HepG2 (cell line): Measurements from ENCODE around the gene DHX58. TPM values are rescaled to one million over a fixed set of nuclear protein-coding genes. Genes with fewer than 3 reads are reported as not detected.

Experiments
- HDAC2 ChIP-seq: sonication (generic); formaldehyde crosslinking; IDR thresholded peaks from 2 replicates; pipeline ENCODE4 v1.4.0; 2020; ENCODE audit warnings: missing genetic modification reagents
- KDM1A ChIP-seq: IDR thresholded peaks from 2 replicates; pipeline ENCODE4 v1.6.1; 2016; ENCODE audit warnings: missing compliant biosample characterization
- KLF15 ChIP-seq: sonication (generic); formaldehyde crosslinking; IDR thresholded peaks from 2 replicates; pipeline ENCODE4 v1.8.1; 2023; ENCODE audit warnings: borderline replicate concordance, mild to moderate bottlenecking, inconsistent platforms, missing genetic modification reagents, mixed read lengths
- SNAPC4 ChIP-seq: sonication (generic); formaldehyde crosslinking; IDR thresholded peaks from 2 replicates; pipeline ENCODE4 v1.4.0; 2020; ENCODE audit warnings: mild to moderate bottlenecking, missing genetic modification reagents
- TAF1 ChIP-seq: sonication (generic); formaldehyde crosslinking; IDR thresholded peaks from 2 replicates; pipeline ENCODE4 v1.4.0; 2020; ENCODE audit warnings: missing genetic modification reagents
- ZFP1 ChIP-seq: IDR thresholded peaks from 2 replicates; pipeline ENCODE4 v1.6.1; 2016
- ZNF180 ChIP-seq: sonication (generic); formaldehyde crosslinking; IDR thresholded peaks from 2 replicates; pipeline ENCODE4 v1.4.0; 2020; ENCODE audit warnings: low read depth, missing genetic modification reagents, borderline replicate concordance
- ZNF24 ChIP-seq: fragments of 450-650 bp; IDR thresholded peaks from 2 replicates; pipeline ENCODE4 v1.6.1; 2017; ENCODE audit warnings: antibody characterized with exemption, mild to moderate bottlenecking
- ZNF274 ChIP-seq: sonication (generic); formaldehyde crosslinking; IDR thresholded peaks from 2 replicates; pipeline ENCODE4 v1.5.1; 2020; ENCODE audit warnings: mild to moderate bottlenecking, missing genetic modification reagents
- ZNF503 ChIP-seq: sonication (generic); formaldehyde crosslinking; IDR thresholded peaks from 2 replicates; pipeline ENCODE4 v1.4.0; 2020; ENCODE audit warnings: missing genetic modification reagents
- ZNF605 ChIP-seq: sonication (generic); formaldehyde crosslinking; IDR thresholded peaks from 2 replicates; pipeline ENCODE4 v1.8.0; 2022; ENCODE audit warnings: mild to moderate bottlenecking, missing genetic modification reagents
- ZNF672 ChIP-seq: sonication (generic); formaldehyde crosslinking; IDR thresholded peaks from 2 replicates; pipeline ENCODE4 v1.8.1; 2022; ENCODE audit warnings: missing genetic modification reagents
- ZNF710 ChIP-seq: sonication (generic); formaldehyde crosslinking; IDR thresholded peaks from 2 replicates; pipeline ENCODE4 v1.5.0; 2020; ENCODE audit warnings: mild to moderate bottlenecking, missing genetic modification reagents, borderline replicate concordance
- ZNF788 ChIP-seq: sonication (generic); formaldehyde crosslinking; IDR thresholded peaks from 2 replicates; pipeline ENCODE4 v1.5.0; 2020; ENCODE audit warnings: mild to moderate bottlenecking, missing genetic modification reagents, borderline replicate concordance
- polyA plus RNA-seq, 8 experiments: library from polyadenylated mRNA; depleted of rRNA in 3 of 8; stranded (reverse) in 7 of 8; unstranded in 1 of 8; fragments of >200 nt; fragmentation: Illumina TruSeq in 4 of 8; extraction: Trizol in 4 of 8; gene quantifications; 2 replicates each; pipeline versions ENCODE4 v1.2.1 to v1.2.3, GENCODE V29; 2011 to 2016; ENCODE audit warnings: low read depth in 4 of 8, missing spikeins in 1 of 8, mixed read lengths in 1 of 8; ENCODE audit not compliant: insufficient read depth in 1 of 8
- total RNA-seq, 5 experiments: library from RNA; depleted of rRNA; stranded (reverse); fragments of >200 nt; fragmentation: Illumina TruSeq; extraction: Trizol; gene quantifications; 2 replicates each; pipeline ENCODE4 v1.2.3, GENCODE V29; 2016; ENCODE audit warnings: low read depth in 1 of 5
- TF ChIP-seq, protein P1 (sequence below): sonication (generic); formaldehyde crosslinking; IDR thresholded peaks from 2 replicates; pipeline ENCODE4 v1.4.0; 2020; ENCODE audit warnings: missing genetic modification reagents
- TF ChIP-seq, protein P2 (sequence below): sonication (generic); formaldehyde crosslinking; conservative IDR thresholded peaks from 2 replicates; pipeline ENCODE4 v1.4.0; 2020; ENCODE audit warnings: missing genetic modification reagents

The DHX58 gene
- total and polyA plus RNA-seq, 2 of the 13 experiments (the other 11 are each of a cell fraction or from before 2014, with no cell fraction given), result 6.7 to 7.8 TPM

- TF ChIP-seq ZNF788 (CRISPR knock-in tag) (0 out of 2 replicates have a peak, but pooled peaks have one; percentile 31), KLF15 (CRISPR knock-in tag) (no peak), ZNF605 (CRISPR knock-in tag) (0 out of 2 replicates have a peak, but pooled peaks have one; percentile 37), ZNF274 (CRISPR knock-in tag) (no peak), ZNF503 (CRISPR knock-in tag) (peak; percentile 60; the same call in 1 of the 2 replicates), ZFP1 (CRISPR knock-in tag) (no peak), ZNF672 (CRISPR knock-in tag) (no peak), HDAC2 (CRISPR knock-in tag) (peak; percentile 76), KDM1A (CRISPR knock-in tag) (peak; percentile 97), SNAPC4 (no peak), ZNF710 (CRISPR knock-in tag) (no peak), TAF1 (CRISPR knock-in tag) (no peak; the same call in 1 of the 2 replicates), ZNF180 (CRISPR knock-in tag) (no peak), ZNF24 (no peak)
- TF ChIP-seq, protein P1, sequence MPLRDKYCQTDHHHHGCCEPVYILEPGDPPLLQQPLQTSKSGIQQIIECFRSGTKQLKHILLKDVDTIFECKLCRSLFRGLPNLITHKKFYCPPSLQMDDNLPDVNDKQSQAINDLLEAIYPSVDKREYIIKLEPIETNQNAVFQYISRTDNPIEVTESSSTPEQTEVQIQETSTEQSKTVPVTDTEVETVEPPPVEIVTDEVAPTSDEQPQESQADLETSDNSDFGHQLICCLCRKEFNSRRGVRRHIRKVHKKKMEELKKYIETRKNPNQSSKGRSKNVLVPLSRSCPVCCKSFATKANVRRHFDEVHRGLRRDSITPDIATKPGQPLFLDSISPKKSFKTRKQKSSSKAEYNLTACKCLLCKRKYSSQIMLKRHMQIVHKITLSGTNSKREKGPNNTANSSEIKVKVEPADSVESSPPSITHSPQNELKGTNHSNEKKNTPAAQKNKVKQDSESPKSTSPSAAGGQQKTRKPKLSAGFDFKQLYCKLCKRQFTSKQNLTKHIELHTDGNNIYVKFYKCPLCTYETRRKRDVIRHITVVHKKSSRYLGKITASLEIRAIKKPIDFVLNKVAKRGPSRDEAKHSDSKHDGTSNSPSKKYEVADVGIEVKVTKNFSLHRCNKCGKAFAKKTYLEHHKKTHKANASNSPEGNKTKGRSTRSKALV, result no peak
- TF ChIP-seq, protein P2, sequence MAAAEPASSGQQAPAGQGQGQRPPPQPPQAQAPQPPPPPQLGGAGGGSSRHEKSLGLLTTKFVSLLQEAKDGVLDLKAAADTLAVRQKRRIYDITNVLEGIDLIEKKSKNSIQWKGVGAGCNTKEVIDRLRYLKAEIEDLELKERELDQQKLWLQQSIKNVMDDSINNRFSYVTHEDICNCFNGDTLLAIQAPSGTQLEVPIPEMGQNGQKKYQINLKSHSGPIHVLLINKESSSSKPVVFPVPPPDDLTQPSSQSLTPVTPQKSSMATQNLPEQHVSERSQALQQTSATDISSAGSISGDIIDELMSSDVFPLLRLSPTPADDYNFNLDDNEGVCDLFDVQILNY (CRISPR knock-in tag), result no peak
These were observed 24.5 kb downstream of the DHX58 start (continued) for GRCh38 chr17:42087736-42088705.
